ENCODE data around the gene IFNAR1.

DNA sequence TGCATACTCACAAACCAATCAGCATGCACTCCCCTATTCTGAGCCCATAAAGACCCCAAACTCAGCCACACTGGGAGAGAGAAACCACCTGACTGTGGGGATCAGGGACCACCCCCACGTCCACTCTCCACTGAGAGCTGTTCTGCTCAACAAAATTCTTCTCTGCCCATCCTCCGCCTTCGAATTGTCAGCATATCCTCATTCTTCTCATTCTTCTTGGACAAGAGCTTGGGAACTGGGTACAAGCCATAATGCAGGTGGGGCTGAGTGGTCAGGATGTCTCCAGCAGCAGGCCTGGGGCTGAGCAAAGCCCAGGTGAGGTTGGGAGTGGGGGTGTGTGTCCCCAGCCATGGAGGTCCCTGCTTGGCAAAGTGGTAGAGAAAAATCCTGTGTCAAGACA is 43.8 kb downstream of the IFNAR1 start:
- TF ChIP-seq EZH2 (IDR thresholded peaks at IDR 0.05; ENCODE audit: borderline replicate concordance, insufficient read depth, low read depth, low read length, poor library complexity, severe bottlenecking) = no peak
- TF ChIP-seq, protein P1, sequence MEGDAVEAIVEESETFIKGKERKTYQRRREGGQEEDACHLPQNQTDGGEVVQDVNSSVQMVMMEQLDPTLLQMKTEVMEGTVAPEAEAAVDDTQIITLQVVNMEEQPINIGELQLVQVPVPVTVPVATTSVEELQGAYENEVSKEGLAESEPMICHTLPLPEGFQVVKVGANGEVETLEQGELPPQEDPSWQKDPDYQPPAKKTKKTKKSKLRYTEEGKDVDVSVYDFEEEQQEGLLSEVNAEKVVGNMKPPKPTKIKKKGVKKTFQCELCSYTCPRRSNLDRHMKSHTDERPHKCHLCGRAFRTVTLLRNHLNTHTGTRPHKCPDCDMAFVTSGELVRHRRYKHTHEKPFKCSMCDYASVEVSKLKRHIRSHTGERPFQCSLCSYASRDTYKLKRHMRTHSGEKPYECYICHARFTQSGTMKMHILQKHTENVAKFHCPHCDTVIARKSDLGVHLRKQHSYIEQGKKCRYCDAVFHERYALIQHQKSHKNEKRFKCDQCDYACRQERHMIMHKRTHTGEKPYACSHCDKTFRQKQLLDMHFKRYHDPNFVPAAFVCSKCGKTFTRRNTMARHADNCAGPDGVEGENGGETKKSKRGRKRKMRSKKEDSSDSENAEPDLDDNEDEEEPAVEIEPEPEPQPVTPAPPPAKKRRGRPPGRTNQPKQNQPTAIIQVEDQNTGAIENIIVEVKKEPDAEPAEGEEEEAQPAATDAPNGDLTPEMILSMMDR (IDR thresholded peaks at IDR 0.05) = no peak
